ENCODE measurements around the gene ARFIP1.
A peak's percentile ranks its signal among the peaks of the same experiment; 100 is the strongest.

DNA sequence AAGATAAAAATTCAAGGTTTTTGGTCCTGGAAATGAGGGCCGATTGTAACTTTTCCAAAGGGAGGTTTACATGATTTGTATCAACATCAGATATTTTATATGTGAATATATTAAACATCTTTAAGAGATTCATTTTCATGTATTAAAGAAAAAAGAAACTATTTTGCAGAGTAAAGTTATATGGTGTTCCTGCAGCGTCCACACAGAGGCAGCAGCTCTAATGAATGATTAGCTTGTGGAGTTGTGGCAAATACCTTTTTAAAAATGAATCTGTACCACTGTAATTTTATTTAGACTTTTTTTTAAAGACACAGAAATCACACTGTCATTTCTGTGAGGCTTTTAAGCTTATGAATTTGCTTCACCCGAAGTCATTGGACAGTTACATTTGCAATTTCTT lies 130.8 kb downstream of the ARFIP1 start:
- TF ChIP-seq CREB1 (IDR thresholded peaks at IDR 0.05) (no peak), JUN (IDR thresholded peaks at IDR 0.05; ENCODE audit: low read depth, low read length) (no peak), POLR2A (IDR thresholded peaks at IDR 0.05; ENCODE audit: control extremely low read depth in 1 of 2, low read depth in 2 of 2, low read length in 2 of 2) (no peak), EP300 (IDR thresholded peaks at IDR 0.05; ENCODE audit: borderline replicate concordance in 1 of 2, low read depth in 2 of 2, low read length in 2 of 2) (no peak), BACH1 (IDR thresholded peaks at IDR 0.05; ENCODE audit: low read length) (no peak), POU5F1 (IDR thresholded peaks at IDR 0.05; ENCODE audit: low read depth, low read length) (no peak), RAD21 (IDR thresholded peaks at IDR 0.05 in 1 of 2, conservative IDR thresholded peaks at IDR 0.05 in 1 of 2; ENCODE audit: low read depth in 2 of 2, low read length in 2 of 2) (peak in 1 of 2 experiments; percentile 18; a peak in 1 of 4 replicates), YY1 (IDR thresholded peaks at IDR 0.05; ENCODE audit: low read depth, low read length) (no peak), EGR1 (IDR thresholded peaks at IDR 0.05; ENCODE audit: borderline replicate concordance, low read depth, low read length) (no peak), SUZ12 (IDR thresholded peaks at IDR 0.05; ENCODE audit: low read length) (no peak), JUND (IDR thresholded peaks at IDR 0.05; ENCODE audit: low read length) (no peak), CHD2 (IDR thresholded peaks at IDR 0.05; ENCODE audit: low read length) (no peak)
- TF ChIP-seq, protein P1, sequence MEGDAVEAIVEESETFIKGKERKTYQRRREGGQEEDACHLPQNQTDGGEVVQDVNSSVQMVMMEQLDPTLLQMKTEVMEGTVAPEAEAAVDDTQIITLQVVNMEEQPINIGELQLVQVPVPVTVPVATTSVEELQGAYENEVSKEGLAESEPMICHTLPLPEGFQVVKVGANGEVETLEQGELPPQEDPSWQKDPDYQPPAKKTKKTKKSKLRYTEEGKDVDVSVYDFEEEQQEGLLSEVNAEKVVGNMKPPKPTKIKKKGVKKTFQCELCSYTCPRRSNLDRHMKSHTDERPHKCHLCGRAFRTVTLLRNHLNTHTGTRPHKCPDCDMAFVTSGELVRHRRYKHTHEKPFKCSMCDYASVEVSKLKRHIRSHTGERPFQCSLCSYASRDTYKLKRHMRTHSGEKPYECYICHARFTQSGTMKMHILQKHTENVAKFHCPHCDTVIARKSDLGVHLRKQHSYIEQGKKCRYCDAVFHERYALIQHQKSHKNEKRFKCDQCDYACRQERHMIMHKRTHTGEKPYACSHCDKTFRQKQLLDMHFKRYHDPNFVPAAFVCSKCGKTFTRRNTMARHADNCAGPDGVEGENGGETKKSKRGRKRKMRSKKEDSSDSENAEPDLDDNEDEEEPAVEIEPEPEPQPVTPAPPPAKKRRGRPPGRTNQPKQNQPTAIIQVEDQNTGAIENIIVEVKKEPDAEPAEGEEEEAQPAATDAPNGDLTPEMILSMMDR (IDR thresholded peaks at IDR 0.05; ENCODE audit: control extremely low read depth in 1 of 3, insufficient read depth in 1 of 3, low read depth in 1 of 3, low read length in 3 of 3), result no peak
- TF ChIP-seq, protein P2, sequence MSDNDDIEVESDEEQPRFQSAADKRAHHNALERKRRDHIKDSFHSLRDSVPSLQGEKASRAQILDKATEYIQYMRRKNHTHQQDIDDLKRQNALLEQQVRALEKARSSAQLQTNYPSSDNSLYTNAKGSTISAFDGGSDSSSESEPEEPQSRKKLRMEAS (IDR thresholded peaks at IDR 0.05), result no peak
